ENCODE data around the gene RAB1B. TPM values are rescaled to one million over a fixed set of nuclear protein-coding genes. Genes with fewer than 3 reads are reported as not detected.

RAB1B gene
- total RNA-seq, 1 experiment from 2014 or later, result 148 TPM

DNA sequence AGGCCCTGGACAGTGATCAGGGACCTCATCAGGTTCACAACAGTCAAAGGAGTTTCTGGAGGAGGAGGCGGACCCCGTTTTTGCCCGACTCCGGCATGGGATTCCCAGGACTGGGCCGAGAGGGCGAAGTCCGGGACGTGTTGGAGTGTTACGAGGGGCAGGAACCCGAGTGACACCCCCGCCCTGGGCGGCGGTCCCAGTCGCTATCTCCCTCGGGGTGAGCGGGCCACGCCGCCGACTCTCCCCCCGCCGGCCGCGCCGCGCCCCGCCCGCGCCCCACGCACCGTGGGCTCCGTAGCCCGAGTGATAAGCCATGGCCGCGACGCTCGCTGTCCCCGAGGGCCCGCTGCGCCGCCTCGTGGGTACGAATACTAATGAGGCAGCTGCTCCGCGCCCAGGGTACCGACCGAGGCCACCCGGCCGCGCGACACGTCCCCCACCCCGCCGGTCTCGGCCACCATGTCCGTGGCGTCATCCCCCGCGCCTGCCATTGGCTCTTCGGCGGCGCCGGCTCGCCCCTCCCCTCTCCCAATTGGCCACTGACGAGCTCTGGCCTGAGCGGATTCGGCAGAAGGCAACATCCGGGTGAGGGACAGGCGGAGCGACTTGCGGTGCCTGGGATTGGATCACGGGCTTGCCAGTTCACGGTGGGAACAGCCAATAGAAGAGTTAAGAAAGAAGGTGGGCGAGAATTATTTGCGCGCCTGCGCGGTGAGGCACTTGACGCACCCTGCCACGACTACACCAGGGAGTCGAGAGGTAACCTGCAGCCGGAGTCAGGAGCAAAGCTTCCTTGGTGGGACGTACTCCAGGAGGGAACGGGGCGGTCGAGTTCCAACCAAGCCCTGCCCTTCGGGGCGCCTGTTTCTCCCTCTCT is 20.5 kb downstream of the RAB1B start, which contains the start of gene YIF1A:
TSS of gene YIF1A (minus strand) at position 473 of the 877 bp plus-strand sequence. CDS start at position 315, 158 bp downstream.
- no peaks in the 10 kb centered on the region for H3K27me3 ChIP-seq (ENCODE audit: insufficient read depth, low read length)
- intact Hi-C loops (cut with micrococcal nuclease), result loop anchor here (1.0 kb wide), 1 partner anchor 23 kb away; no protein-coding TSS in a partner anchor
- TF ChIP-seq YY1 (IDR thresholded peaks at IDR 0.05; ENCODE audit: extremely low read depth, insufficient replicate concordance, low read depth, low read length) (peak; percentile 87), EZH2phosphoT487 (IDR thresholded peaks at IDR 0.05; ENCODE audit: borderline replicate concordance) (no peak), JUND (IDR thresholded peaks at IDR 0.05) (no peak), POLR2A (IDR thresholded peaks at IDR 0.05; ENCODE audit: borderline replicate concordance, extremely low read depth, insufficient read depth, insufficient read length) (peak; percentile 38), POLR2AphosphoS5 (IDR thresholded peaks at IDR 0.05; ENCODE audit: low read depth, low read length) (peak; percentile 84), ZFX (IDR thresholded peaks at IDR 0.05) (peak; percentile 63; the same call in 1 of the 2 replicates)
- H3K4me3 ChIP-seq (replicated peaks in 1 of 2; ENCODE audit: low read depth in 1 of 2, low read length in 2 of 2), result peak within 1 kb of the TSS; percentile 71 to 96
- no peaks in the 10 kb centered on the region for H3K36me3 ChIP-seq (ENCODE audit: control insufficient read depth in 1 of 2, insufficient read depth in 2 of 2, low read length in 2 of 2)
- H3K9me2 ChIP-seq (ENCODE audit: insufficient read depth), result no peaks in the 10 kb centered on the region
- peaks cover 19% of the 10 kb centered on the region for H3K79me2 ChIP-seq (ENCODE audit: insufficient read depth, low read length)
- H3K27ac ChIP-seq (ENCODE audit: low read depth, low read length), result peak within 1 kb of the TSS; percentile 76
- DNase-seq (ENCODE audit: low read depth, low spot score) (peak; percentile 99), ATAC-seq (peak; percentile 94)
- H3K9me3 ChIP-seq (ENCODE audit: control insufficient read depth in 1 of 2, insufficient read depth in 1 of 2, low read depth in 1 of 2, low read length in 2 of 2), result no peaks in the 10 kb centered on the region
- no peaks in the 10 kb centered on the region for H4K20me1 ChIP-seq (ENCODE audit: insufficient read depth)
- H3K9ac ChIP-seq (ENCODE audit: low read length), result peak within 1 kb of the TSS; percentile 93
- no TSS peak for BruUV-seq (replicated peaks)
- ChIA-PET CTCF (interaction anchor here (0.6 to 3.4 kb wide), 7 partner anchors 9 to 133 kb away, joined by 3 to 25 read pairs (median 5); partner anchors contain the start of genes RAB1B and RIN1), POLR2A (interaction anchor here (0.6 to 2.7 kb wide), 9 partner anchors 9 to 56 kb away, joined by 3 to 18 read pairs (median 5); partner anchors contain the start of genes BRMS1 and RAB1B), RAD21 (ENCODE audit: low non-redundant PET in 1 of 2, low total read pairs in 2 of 2, uncharacterized antibody in 2 of 2, unreplicated experiment in 2 of 2) (interaction anchor here (0.7 to 0.9 kb wide), 2 partner anchors 31 to 1011 kb away, joined by 3 read pairs; no protein-coding TSS in a partner anchor)
- H3K4me1 ChIP-seq (ENCODE audit: control insufficient read depth in 1 of 2, insufficient read depth in 2 of 2, low read length in 2 of 2), result peaks cover 22 to 45% of the 10 kb centered on the region in 2 experiments
- peak within 1 kb of the TSS; percentile 99 for H3K4me2 ChIP-seq (ENCODE audit: low read length)
- H2AFZ ChIP-seq (ENCODE audit: low read depth, low read length, poor library complexity, severe bottlenecking), result no peak within 1 kb of the TSS
